GM12891 (cell line): ENCODE data around the gene MAP3K12.

Experiments used
- POLR2A ChIP-seq: IDR thresholded peaks from 2 replicates; pipeline ENCODE4 v1.6.1; 2011; ENCODE audit warnings: low read depth, low read length, control low read depth
- SPI1 ChIP-seq: IDR thresholded peaks from 2 replicates; pipeline ENCODE4 v1.6.1; 2011; ENCODE audit warnings: low read depth, low read length, control low read depth
- TAF1 ChIP-seq: IDR thresholded peaks from 2 replicates; pipeline ENCODE4 v1.6.1; 2011; ENCODE audit warnings: low read depth, low read length, control low read depth

- no peak for TF ChIP-seq POLR2A
- no peak for TF ChIP-seq TAF1
- TF ChIP-seq SPI1, result no peak
Observed at GRCh38 chr12:53506881-53507602, 7.8 kb upstream of the MAP3K12 start, which contains the start of gene NPFF.
